Activated naive CD8-positive, alpha-beta T cell treated with anti-CD3 and anti-CD28 coated beads, Interleukin-2, amount 50 U/mL, for 16 hours (primary cell): Measurements from ENCODE around the gene LDLRAD4.
"Not testable (repeated sequence)": the region's sequence is repeated elsewhere in the genome, so short reads cannot be mapped to it uniquely, and the experiment has no call there.

ENCODE experiments used
- DNase-seq: peaks from one replicate; pipeline ENCODE4 v3.0.0-alpha.2; 2020; ENCODE audit warnings: low read depth, low spot score

LDLRAD4 gene

DNA sequence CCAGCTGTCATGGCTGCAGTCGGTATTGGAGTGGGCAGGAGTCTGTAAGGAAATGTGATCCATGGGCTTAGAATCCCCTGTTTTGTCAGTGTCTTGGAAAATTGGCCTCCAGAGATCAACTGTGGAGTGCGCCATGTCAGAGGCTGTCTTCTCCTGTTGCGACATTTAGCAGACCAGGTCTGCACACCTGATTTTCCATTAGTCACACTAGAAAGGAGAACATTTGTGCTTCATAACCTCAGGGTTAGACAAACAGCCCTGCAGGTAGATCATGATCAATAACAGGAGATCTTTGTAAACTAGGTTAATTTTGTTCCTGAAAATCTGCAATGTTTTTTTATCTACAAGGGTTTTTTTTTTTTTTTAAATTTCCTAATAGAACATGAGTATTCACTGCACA lies 28.0 kb downstream of the LDLRAD4 start:
- DNase-seq: no peak

DNA sequence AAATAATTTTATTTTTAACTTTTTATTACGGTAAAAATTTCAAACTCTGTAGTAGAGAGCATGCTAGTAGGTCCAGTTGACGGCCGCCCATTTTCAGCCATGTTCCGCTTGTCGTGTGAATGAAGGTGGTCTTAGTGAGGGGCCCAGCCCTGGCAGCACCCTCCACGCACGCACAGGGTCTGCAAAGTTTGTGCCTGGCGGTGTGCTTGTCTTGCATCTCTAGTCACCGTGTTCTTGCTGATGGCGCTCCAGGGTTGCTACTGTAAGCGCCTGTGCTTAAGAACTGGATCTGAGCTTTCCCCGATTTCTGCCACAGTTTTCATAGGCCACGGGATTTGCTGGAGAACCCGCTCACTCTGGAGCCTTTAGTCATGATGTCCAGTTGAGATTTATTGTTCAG lies 28.9 kb downstream of the LDLRAD4 start:
- no peak for DNase-seq

DNA sequence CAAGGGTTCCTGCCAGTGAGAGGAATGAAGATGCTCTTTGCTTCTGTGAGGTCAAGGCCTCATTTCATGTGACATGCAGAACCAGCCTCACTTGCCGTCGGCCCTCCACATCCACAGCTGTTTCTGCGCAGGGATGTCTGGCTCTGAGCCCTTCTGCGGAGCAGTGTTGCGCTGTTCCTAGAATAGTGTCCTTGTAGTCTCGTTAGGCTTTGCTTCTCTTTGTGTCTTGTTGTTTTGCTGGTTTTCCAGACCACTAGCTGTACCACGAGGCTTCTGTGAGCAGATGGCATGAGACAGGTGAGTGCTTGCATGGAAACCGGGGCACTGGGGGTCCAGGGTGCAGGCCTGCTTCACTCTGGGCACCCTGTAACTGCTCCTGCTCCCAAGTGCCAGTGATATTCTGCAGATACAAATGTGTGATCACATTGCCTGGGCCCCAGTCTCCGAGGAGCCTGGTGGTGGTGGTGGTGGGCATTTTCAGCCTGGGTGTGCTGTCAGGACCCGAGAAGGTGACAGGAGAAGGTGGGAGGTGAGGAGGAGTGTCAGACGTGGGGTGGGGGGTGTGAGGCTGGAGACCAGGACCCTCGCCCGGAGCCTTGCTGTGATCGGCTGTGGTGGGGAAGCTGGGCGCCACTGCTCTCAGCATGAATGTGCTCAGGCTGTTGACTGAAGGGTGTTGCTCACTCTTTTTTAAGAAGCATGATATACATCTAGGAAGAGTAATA lies 34.3 kb downstream of the LDLRAD4 start:
- no peak for DNase-seq

DNA sequence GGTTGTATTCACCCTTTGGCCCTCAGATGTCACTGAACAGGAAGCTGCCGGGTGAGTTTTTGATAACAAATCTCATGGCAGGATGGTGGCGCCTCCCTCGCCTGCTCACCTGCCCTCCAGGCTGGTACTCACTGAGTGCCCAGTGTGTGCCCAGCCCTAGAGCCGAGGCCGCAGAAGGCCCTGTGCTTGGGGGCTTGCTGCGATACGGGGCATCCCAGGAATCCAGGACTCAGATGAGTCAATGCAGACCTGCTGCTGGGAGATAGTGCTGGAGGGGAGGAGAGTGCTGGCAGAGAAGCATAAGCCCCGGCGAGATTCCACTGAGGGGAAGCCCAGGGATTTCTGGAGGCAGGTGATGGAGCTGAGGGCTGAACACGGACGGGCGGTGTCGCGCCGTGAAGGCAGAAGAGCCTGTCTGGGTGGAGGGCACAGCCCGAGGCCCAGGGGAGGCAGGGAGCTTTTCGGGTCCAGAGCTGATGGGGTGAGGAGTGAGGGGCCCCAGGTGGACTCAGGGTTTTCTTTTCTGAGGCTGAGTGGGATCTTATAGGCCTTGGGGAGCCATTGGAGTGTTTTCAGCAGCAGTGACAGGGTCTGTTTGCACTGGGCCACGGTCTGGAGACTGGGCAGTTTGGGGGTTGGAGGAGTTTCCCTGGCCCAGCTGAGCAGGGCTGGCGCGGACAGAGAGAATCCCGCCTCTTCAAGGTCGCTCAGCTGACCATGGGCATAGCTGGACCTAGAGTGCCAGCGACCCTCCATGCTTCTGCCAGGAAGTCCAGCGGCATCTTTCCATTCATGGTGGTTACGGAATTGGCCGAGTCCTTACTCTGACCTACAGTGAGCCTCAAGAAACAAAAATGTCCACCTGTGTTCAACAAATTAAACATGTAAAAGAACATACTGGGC lies 35.5 kb downstream of the LDLRAD4 start:
- no peak for DNase-seq

DNA sequence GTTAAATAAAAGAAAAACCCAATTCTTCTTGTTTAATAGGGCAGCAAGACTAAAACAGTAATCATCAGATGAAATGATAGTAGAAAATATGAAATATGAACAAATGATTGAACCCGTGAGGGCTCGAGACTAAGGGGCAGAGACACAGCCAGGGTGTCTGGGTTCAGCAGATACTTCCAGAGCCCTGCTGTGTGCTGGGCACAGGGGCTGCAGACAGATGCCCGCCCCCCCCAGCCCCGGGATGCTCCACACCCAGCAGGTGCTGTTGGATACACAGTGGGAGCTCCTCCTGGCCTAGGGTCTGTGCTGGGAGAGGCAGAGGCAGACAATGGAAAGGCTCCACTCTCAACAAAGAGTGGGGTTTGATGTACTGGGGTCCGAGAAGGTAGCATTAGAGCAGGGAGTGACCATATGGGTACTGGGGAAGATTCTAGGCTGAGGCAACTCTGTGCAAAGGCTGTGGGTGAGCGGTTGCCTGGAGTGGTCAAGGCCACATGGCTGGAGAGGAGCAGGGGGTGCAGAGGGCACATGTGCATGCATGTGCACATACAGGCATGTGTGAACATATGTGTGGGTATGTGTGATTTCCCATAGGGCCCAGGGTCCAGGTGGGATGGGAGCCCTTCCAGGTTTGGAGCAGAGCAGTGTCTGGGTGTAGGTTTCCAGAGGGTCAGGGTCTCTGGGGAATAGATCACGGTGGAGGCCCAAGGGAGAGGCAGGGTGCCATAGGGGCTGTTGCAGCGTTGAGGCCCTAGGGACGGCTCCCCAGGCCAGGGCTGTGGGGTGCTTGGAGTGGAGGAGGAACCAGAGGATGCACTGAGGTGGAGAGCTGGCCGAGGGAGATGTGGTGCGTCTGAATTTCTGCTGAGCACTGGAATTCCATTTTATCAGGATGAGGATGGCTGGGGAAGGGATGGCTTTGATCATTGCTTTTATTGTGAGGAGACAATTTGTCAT lies 36.7 kb downstream of the LDLRAD4 start:
- no peak for DNase-seq

DNA sequence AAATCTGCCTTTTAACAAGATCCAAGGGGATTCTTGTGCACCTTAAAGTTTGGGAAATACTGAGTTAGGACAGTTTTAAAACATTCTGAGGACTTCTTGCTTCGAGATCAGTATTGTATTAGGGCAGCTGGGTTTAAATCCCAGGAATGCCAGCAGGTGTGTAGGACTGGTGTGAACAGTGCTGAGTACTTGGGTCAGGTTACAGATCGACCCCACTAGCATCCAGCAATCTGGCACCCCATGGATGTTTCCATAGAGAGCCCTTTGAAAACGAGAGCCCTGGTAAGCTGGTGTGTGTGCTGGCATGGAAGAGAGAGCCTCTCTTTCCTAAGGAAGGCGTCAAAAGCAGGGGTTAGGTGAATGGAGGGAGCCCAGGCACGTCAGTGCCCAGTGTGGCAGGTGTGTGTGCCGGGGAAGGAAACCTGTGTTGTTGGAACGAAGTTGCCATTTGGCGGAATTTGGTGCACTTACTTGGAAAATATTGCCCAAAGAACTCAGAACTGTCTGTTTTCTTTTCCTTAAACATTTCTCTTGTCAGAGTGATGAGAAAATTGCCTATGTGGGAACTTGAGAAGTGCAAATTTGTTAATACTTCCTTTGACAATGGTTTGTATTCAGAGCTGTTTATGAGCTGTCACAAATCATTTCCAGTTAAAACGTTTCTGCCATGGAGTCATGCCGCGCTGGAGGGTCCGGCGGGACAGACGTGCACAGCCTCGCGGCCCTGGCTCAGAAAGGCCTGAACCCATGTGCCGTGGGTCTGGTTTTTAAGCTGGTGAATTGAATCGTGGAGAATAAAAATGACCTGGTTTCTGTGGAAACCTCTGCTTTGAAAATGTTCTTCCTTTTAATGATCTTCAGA lies 38.1 kb downstream of the LDLRAD4 start:
- no peak for DNase-seq

DNA sequence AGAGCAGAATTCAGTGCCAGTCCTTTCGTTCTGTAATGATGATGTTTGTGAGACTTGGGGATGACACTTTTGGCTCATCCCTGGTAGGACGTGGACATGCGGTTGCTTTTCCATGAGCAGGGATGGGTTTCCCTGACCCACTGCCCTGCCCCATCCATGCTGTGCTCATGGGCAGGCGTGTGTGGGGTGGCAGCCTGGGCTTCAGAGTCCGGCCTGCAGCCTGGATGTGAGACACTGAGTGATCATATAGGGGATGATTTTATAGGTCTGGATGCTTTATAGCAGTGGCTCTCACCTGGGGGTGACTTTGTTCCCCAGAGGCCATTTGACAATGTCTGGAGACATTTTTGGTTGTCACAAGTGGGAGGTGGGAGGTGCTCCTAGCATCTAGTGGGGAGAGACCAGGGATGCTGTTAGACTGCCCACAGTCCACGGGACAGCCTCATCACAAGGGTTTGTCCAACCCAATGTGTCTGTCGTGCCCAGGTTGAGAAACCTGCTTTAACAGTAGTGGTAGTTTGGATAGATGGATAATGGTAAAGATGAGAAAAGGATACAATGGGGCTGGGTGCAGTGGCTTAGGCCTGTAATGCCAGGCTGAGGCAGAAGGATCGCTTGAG lies 38.9 kb downstream of the LDLRAD4 start:
- DNase-seq: no peak

DNA sequence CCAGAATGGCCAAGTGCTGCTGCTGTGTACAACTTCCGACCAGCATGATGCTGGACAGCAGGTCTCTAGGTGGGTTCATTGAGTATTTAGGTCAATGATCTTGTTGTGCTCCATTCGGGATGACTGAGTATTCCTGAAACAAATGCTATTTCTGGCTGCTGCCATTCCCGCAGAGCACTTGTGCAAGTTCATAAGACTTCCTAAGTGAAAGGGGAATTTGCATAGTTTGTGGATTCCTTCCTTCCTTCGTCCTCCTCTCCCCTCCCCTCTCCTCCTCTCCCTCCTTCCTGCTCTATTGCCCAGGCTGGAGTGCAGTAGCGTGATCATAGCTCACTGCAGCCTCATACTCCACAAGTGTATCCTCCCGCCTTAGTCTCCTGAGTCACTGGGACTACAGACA lies 40.4 kb downstream of the LDLRAD4 start:
- DNase-seq: no peak

DNA sequence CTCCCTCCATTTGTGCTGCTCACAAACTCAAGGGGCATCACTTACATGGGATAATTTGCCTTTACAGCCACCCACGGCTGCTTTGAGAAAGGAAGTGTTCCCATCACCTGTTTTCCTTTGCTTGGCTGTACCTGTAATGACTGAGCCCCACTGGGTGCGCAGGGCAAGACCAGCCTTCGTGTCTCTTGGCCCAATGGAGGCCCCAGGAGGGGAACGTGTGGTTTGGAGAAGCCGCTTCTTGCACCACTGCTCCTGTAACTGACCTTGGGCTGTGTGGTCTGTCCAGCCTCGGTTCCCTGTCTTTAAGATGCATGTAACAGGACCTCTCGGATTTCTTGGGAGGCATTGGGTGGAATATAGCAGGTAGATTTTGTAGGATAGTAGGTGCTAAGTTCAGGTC lies 41.1 kb downstream of the LDLRAD4 start:
- no peak for DNase-seq

DNA sequence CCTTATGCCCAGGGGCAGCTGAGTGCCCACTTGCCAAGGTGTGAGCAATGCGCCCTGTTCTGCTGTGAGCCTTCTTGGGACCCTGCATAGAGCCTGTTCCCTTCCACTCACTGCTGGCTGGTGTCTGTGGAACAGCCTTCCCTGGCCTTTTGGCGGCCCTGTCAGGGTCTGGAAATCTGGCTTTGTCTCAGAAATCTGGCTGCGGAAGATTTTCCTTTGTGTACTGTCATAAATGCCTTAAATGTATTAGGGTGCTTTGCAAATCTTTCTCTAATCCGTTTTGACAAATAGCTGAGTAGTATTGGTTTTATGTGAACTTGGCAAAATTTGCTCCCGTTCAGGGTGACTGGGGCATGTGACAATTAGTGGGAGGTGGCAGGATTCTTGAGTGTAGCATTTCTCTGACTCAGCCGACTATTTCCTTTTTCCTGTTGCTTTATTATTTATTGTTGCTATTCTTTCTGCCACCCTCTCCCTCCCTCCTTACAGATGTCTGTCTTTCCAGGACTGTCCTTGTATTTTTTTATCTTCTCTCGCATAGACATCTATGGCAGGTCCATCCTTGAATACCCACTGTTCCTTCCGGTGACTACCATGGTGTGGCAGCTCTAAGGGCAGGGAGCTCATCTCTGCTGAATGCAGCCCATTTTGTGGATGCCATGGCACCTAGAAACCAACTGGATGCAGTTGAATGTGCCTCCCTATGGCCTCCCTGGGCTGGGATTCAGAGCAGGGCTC lies 41.8 kb downstream of the LDLRAD4 start:
- no peak for DNase-seq

DNA sequence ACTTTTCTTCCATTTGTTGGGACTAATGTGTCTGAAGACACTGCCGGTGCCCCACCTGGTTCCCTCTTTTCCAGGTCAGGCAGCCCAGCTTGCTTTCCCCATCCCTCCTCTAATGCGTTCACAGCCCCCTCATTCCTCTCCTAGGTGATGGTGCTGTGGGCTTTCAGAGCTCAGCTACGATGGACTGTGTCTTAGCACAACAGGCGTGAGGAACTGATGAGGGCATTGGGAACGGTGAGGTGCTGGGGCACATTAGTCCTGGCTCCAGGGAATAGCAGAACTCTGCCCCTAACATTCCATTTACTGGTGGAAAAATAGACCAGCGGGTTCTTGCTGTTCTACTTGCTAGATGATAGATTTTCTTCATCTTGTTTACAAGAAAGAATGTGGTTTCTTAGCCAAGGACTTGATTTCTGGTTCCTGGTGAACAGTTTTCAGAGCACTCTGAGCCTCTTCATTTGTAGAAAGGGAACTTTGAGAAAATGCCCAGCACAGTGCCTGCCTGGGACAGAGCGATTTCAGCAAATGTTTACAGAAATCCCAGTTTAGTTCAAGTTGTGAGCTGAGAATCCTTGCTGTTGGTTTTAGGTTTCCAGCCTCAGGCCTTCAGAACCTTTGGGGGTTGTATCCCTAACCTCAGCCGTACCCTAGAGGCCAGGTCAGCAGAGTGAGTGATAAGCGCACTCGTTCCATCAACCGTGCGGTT lies 42.5 kb downstream of the LDLRAD4 start:
- no peak for DNase-seq

DNA sequence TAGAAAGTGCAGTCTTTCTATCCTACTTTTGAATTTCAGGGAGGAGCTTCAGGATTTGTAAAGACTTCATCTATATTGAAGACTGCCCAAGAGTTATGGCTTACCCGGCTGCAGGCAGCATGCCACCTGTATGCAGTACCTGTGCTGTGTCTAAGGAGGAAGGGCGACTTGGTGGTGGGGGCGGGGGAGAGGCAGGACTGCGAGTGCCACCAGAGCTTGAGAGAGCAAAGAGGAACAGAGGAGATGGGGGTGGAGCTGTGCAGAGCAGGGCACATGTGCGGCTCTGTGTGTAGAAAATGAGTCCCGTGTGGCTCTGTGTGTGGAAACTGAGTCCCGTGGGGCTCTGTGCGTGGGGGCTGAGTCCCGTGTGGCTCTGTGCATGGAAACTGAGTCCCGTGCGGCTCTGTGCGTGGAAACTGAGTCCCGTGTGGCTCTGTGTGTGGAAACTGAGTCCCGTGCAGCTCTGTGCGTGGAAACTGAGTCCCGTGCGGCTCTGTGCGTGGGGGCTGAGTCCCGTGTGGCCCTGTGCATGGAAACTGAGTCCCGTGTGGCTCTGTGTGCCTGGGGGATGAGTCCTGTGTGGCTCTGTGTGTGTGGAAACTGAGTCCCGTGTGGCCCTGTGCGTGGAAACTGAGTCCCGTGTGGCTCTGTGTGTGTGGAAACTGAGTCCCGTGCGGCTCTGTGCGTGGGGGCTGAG lies 43.2 kb downstream of the LDLRAD4 start:
- no peak for DNase-seq

DNA sequence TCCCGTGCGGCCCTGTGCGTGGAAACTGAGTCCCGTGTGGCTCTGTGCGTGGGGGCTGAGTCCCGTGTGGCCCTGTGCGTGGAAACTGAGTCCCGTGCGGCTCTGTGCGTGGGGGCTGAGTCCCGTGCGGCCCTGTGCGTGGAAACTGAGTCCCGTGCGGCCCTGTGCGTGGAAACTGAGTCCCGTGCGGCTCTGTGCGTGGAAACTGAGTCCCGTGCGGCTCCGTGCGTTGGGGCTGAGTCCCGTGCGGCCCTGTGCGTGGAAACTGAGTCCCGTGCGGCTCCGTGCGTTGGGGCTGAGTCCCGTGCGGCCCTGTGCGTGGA lies 43.8 kb downstream of the LDLRAD4 start:
- DNase-seq: not testable (repeated sequence)

DNA sequence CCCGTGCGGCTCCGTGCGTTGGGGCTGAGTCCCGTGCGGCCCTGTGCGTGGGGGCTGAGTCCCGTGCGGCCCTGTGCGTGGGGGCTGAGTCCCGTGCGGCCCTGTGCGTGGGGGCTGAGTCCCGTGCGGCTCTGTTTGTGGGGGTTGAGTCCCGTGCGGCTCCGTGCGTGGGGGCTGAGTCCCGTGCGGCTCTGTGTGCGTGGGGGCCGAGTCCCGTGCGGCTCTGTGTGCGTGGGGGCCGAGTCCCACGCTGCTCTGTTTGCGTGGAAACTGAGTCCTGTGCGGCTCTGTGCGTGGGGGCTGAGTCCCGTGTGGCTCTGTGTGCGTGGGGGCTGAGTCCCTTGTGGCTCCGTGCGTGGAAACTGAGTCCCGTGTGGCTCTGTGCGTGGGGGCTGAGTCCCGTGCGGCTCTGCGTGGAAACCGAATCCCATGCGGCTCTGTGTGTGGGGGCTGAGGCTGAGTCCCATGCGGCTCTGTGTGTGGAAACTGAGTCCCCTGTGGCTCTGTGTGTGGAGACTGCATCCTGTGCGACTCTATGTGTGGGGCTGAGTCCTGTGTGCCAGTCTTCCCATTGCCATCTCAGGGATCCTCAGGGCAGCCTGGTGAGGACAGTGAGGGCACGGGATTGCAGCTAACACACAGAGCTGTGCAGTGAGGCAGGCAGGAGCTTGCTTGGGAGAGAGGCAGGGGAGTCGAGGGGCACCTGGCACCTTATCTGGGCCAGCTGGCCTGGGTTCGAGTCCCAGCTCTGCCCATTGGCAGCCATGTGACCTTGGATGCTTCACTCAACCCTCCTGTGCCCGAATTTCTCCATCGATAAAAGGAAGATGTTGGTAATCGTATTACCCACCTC lies 44.5 kb downstream of the LDLRAD4 start:
- DNase-seq: no peak

DNA sequence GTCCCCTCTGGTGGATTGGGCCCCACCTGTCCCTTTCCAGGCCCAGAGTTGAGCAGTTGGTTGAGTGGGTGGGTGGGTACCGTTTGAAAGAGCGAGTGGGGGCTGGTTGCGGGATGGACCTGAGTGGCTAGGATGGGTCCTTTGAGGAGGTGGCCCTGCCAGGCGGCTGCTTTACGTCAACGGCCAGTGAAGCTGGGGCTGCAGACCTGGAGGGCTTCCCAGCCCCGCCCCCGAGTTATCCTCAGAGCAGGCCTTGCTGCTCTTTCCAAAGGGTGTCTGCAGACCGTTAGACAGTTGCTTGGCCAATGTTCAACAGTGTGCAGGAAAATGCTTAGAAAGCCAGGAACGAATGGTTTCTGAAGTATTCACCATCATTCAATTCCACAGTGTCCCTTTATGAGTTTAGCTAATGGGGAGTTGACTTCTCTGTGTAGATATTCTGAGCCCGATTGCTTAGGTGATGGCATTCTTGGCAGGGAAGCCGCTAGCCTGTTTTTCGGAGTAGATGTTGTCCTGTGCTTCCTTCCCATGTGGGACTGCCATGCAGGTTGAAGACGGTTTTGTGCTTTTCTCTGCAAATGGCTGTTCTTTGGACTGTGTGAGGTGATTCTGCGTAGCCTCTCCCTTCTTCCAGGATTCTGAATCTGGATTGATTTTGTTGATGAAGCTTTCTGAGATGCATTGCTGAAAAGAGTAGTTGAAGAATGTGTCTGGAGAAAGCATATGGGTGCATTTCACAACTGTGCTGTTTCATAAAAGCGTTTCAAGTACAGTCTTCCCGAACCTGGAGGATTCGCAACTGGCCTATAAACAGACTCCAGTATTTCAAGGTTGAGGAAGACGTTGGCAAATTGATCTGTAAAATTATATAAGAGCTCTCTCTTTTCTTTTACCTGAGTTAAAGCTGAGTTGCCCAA lies 45.8 kb downstream of the LDLRAD4 start:
- no peak for DNase-seq

DNA sequence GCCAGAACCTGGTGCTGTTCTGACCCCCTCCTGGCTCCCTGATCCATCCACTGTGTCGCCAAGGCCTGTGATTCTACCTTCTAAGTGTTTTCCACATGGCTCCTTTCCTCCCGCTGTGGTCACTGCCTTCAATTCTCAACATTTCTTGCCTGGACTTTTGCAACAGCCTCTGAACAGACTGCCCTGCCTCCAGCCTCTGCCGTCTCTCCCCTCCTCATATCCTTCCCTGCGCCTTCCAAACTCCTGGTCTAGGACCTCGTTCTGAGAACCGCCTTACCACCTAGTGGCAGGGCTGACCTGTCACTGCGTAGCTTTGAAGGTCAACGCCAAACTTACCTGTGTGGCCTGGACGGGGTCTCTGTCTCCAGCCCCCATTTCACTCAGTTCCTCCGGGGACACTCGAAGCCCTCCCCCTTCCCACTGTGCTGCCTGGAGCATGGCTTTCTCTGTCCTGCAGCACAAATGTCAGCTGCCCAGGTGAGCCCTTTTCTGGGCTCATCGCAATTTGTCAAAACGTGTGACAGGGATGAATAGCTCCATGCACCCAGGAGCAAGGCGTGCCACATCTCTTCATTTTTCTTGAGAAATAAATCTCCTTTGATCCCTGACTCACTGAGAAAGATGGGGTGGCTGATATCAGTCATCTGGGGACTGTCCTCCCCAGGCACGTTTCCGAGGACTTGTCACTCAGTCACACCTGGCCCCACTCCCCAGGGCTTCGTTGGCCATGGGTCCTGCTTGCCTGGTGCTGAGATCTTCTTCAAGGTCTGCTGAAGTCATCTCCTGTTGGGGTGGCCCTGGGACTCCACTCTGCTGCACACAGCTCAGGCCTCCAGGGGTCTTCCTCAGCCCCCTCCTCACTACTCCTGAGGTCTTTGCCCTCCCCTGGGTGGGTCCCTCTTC lies 46.7 kb downstream of the LDLRAD4 start:
- no peak for DNase-seq
